Measurements from ENCODE around the gene ZAR1L. TPM values are rescaled to one million over a fixed set of nuclear protein-coding genes. Genes with fewer than 3 reads are reported as not detected.

ZAR1L gene
- total and polyA plus RNA-seq, 9 of the 15 experiments (the other 6 are each of a cell fraction or from before 2014, with no cell fraction given) = not detected

DNA sequence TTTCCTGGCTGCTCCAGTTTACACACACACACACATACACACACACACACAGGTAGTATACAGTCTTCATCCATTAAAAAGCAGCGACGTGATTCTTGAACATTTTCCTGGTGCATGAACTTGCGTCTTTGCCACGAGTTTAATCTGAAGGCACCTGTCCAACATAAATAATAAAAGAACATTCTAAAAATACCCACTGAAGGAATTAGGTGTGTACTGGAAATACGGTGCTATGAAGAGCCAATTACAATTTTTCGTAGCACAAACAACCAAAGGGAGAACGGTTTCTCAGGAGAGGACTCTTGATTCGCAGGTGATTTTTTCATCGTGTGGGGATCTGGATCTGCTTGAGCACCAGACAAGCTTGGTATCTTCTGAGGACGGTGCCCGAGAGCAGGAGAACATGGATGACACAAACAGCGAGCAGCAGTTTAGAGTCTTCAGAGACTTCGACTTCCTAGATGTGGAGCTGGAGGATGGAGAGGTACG lies 61.2 kb downstream of the ZAR1L start:
- Histone ChIP-seq H3K79me2 (ENCODE audit: control insufficient read depth, insufficient read depth, low read length) (no peaks in the 10 kb centered on the region), H3K36me3 (ENCODE audit: control insufficient read depth, insufficient read depth, low read length) (no peaks in the 10 kb centered on the region), H3K27me3 (ENCODE audit: control insufficient read depth in 2 of 2, insufficient read depth in 2 of 2, low read length in 2 of 2) (peaks cover 5 to 16% of the 10 kb centered on the region in 2 experiments; a peak in 4 of 5 replicates), H3K9me1 (ENCODE audit: control insufficient read depth, insufficient read depth, low read length) (no peaks in the 10 kb centered on the region), H2AFZ (ENCODE audit: low read depth, low read length) (no peak overlapping the region), H4K20me1 (replicated peaks; ENCODE audit: control insufficient read depth, insufficient read depth, low read length) (no peaks in the 10 kb centered on the region), H3K9ac (ENCODE audit: insufficient read depth in 1 of 2, low read depth in 2 of 2, low read length in 2 of 2) (no peak overlapping the region), H3K4me1 (replicated peaks in 1 of 2; ENCODE audit: control insufficient read depth in 2 of 2, insufficient read depth in 2 of 2, low read length in 2 of 2) (no peaks in the 10 kb centered on the region), H3K27ac (ENCODE audit: extremely low read depth, low read depth, low read length) (no peak overlapping the region), H3K4me3 (no peak overlapping the region), H3K4me2 (ENCODE audit: insufficient read depth, low read length) (no peak overlapping the region), H3K9me3 (replicated peaks; ENCODE audit: control insufficient read depth, insufficient read depth, low read depth, low read length) (no peaks in the 10 kb centered on the region)
- no peak for DNase-seq (ENCODE audit: extremely low read depth in 1 of 4, low spot score in 3 of 4)
- no peak for ATAC-seq
- TF ChIP-seq HSF4 (CRISPR knock-in tag; IDR thresholded peaks at IDR 0.05; ENCODE audit: borderline replicate concordance) = no peak
- no peak for TF ChIP-seq ZBTB11 (CRISPR knock-in tag; IDR thresholded peaks at IDR 0.05)
- no peak for TF ChIP-seq EGR1 (conservative IDR thresholded peaks at IDR 0.05)
- TF ChIP-seq FOSL1 (tag; conservative IDR thresholded peaks at IDR 0.05) = no peak
- TF ChIP-seq, protein P1, sequence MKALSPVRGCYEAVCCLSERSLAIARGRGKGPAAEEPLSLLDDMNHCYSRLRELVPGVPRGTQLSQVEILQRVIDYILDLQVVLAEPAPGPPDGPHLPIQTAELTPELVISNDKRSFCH (CRISPR knock-in tag; IDR thresholded peaks at IDR 0.05) = no peak
- TF ChIP-seq, protein P1 (tag; IDR thresholded peaks at IDR 0.05) = no peak
- no peak for TF ChIP-seq USF2 (CRISPR knock-in tag; IDR thresholded peaks at IDR 0.05)
- TF ChIP-seq ETV5 (CRISPR knock-in tag; IDR thresholded peaks at IDR 0.05; ENCODE audit: low read depth) = no peak
- TF ChIP-seq RBM25 (IDR thresholded peaks at IDR 0.05; ENCODE audit: low read depth, low read length, severe bottlenecking) = no peak
- TF ChIP-seq ZNF584 (CRISPR knock-in tag; IDR thresholded peaks at IDR 0.05; ENCODE audit: low read depth) = no peak
- no peak for TF ChIP-seq PHB (CRISPR knock-in tag; IDR thresholded peaks at IDR 0.05)
- no peak for TF ChIP-seq SREBF2 (CRISPR knock-in tag; IDR thresholded peaks at IDR 0.05)
- no peak for TF ChIP-seq STAT6 (CRISPR knock-in tag; IDR thresholded peaks at IDR 0.05)
- intact Hi-C loops (cut with micrococcal nuclease) = no loop called here
- no TSS peak for BruUV-seq (replicated peaks)
- in situ Hi-C loops (cut with MboI) = no loop called here
- no peak for FAIRE-seq
- ChIA-PET CTCF (ENCODE audit: low intra/inter-chr PET ratio) (no interaction called here), POLR2A (no interaction called here)
- 1% methylated on average over 14 of the region's 14 CpGs for WGBS (ENCODE audit: insufficient coverage, low coverage, missing lambda C conversion rate)

All from K562 (cell line).